Ectodermal cell (in vitro differentiated cells): ENCODE results near the gene KRT31.
"Not testable (repeated sequence)": the region's sequence is repeated elsewhere in the genome, so short reads cannot be mapped to it uniquely, and the experiment has no call there.

Experiments used
- H3K27ac ChIP-seq: 2 replicates; pipeline ENCODE4 v1.7.0; 2013; ENCODE audit warnings: mild to moderate bottlenecking, low read depth, low read length; ENCODE audit not compliant: insufficient read depth, poor library complexity, severe bottlenecking
- H3K27me3 ChIP-seq: 2 replicates; pipeline ENCODE4 v1.7.0; 2013; ENCODE audit warnings: mild to moderate bottlenecking, low read length; ENCODE audit not compliant: insufficient read depth, control insufficient read depth, poor library complexity, severe bottlenecking
- H3K36me3 ChIP-seq: one replicate; pipeline ENCODE4 v1.7.0; 2013; ENCODE audit warnings: low read length; ENCODE audit not compliant: control insufficient read depth, insufficient read depth
- H3K4me1 ChIP-seq: one replicate; pipeline ENCODE4 v1.7.0; 2013; ENCODE audit warnings: low read length; ENCODE audit not compliant: control insufficient read depth, insufficient read depth
- H3K4me3 ChIP-seq: 2 replicates; pipeline ENCODE4 v1.7.0; 2013; ENCODE audit warnings: low read depth, low read length, control low read depth; ENCODE audit not compliant: insufficient read depth
- H3K9me3 ChIP-seq: 2 replicates; pipeline ENCODE4 v1.7.0; 2013; ENCODE audit warnings: mild to moderate bottlenecking, low read length, moderate library complexity; ENCODE audit not compliant: control insufficient read depth
- WGBS, 2 experiments: methylation state at CpG; one replicate each; pipeline ENCODE4 v1.1.7; 2013; ENCODE audit warnings: missing lambda C conversion rate in 2 of 2; 5-methylcytosine and 5-hydroxymethylcytosine counted together

The KRT31 gene

GRCh38 chr17:41369713-41370112 lies 27.7 kb downstream of the KRT31 start, which contains the start of gene KRT33B:
Gene KRT33B, minus strand, starts transcription at chr17:41369813. Its CDS starts 63 bp downstream, at chr17:41369750.
- Histone ChIP-seq H3K4me1 (no peaks in the 10 kb centered on the region), H3K36me3 (no peaks in the 10 kb centered on the region), H3K27ac (no peak within 1 kb of the TSS), H3K4me3 (no peak within 1 kb of the TSS), H3K9me3 (no peaks in the 10 kb centered on the region), H3K27me3 (no peaks in the 10 kb centered on the region)
- WGBS, 2 experiments, result 82 to 96% methylated on average over 1 of the region's 1 CpG

GRCh38 chr17:41369023-41369422 lies 28.4 kb downstream of the KRT31 start:
- Histone ChIP-seq H3K4me1 (no peaks in the 10 kb centered on the region), H3K36me3 (no peaks in the 10 kb centered on the region), H3K27ac (no peak overlapping the region), H3K9me3 (no peaks in the 10 kb centered on the region), H3K27me3 (no peaks in the 10 kb centered on the region), H3K4me3 (no peak overlapping the region)
- WGBS, 2 experiments, result 96 to 100% methylated on average over 2 of the region's 2 CpGs

- Histone ChIP-seq H3K36me3 (no peaks in the 10 kb centered on the region), H3K9me3 (no peaks in the 10 kb centered on the region), H3K4me3 (no peak overlapping the region), H3K27me3 (no peaks in the 10 kb centered on the region), H3K4me1 (no peaks in the 10 kb centered on the region), H3K27ac (no peak overlapping the region)
- 81 to 83% methylated on average over 10 of the region's 10 CpGs for WGBS, 2 experiments
These were observed 29.9 kb downstream of the KRT31 start for GRCh38 chr17:41367426-41368075.

- Histone ChIP-seq H3K27ac (no peak overlapping the region), H3K4me1 (no peaks in the 10 kb centered on the region)
These were observed 31.3 kb downstream of the KRT31 start for GRCh38 chr17:41366070-41366469.

GRCh38 chr17:41363881-41364280 lies 33.5 kb downstream of the KRT31 start:
- no peaks in the 10 kb centered on the region for H3K36me3 ChIP-seq
- no peak overlapping the region for H3K4me3 ChIP-seq
- no peaks in the 10 kb centered on the region for H3K9me3 ChIP-seq
- no peaks in the 10 kb centered on the region for H3K4me1 ChIP-seq
- no peak overlapping the region for H3K27ac ChIP-seq
- WGBS, 2 experiments, result 91 to 95% methylated on average over 2 of the region's 2 CpGs
- H3K27me3 ChIP-seq, result no peaks in the 10 kb centered on the region

More at GRCh38 chr17:41366070-41366469, 31.3 kb downstream of the KRT31 start:
- H3K27me3 ChIP-seq, result no peaks in the 10 kb centered on the region
- no peaks in the 10 kb centered on the region for H3K36me3 ChIP-seq
- no peak overlapping the region for H3K4me3 ChIP-seq
- H3K9me3 ChIP-seq, result no peaks in the 10 kb centered on the region

- Histone ChIP-seq H3K9me3 (no peaks in the 10 kb centered on the region), H3K27ac (no peak overlapping the region), H3K4me1 (no peaks in the 10 kb centered on the region), H3K4me3 (no peak overlapping the region), H3K36me3 (no peaks in the 10 kb centered on the region), H3K27me3 (no peaks in the 10 kb centered on the region)
- WGBS, 2 experiments, result 92 to 93% methylated on average over 5 of the region's 5 CpGs
These were observed 37.0 kb downstream of the KRT31 start for GRCh38 chr17:41360296-41360995.

GRCh38 chr17:41354536-41354935 lies 42.9 kb downstream of the KRT31 start:
- Histone ChIP-seq H3K4me1 (no peaks in the 10 kb centered on the region), H3K9me3 (no peaks in the 10 kb centered on the region), H3K4me3 (no peak overlapping the region), H3K36me3 (no peaks in the 10 kb centered on the region), H3K27me3 (no peaks in the 10 kb centered on the region), H3K27ac (no peak overlapping the region)
- 95 to 100% methylated on average over 4 of the region's 4 CpGs for WGBS, 2 experiments

GRCh38 chr17:41352597-41353366 lies 44.6 kb downstream of the KRT31 start:
- no peaks in the 10 kb centered on the region for H3K4me1 ChIP-seq
- H3K27me3 ChIP-seq, result no peaks in the 10 kb centered on the region
- no peaks in the 10 kb centered on the region for H3K36me3 ChIP-seq
- WGBS, 2 experiments, result 89 to 91% methylated on average over 7 of the region's 7 CpGs
- H3K27ac ChIP-seq, result no peak overlapping the region
- H3K9me3 ChIP-seq, result no peaks in the 10 kb centered on the region
- no peak overlapping the region for H3K4me3 ChIP-seq

- WGBS, 2 experiments, result 89 to 100% methylated on average over 2 of the region's 2 CpGs
- Histone ChIP-seq H3K9me3 (no peaks in the 10 kb centered on the region), H3K27ac (no peak overlapping the region), H3K27me3 (no peaks in the 10 kb centered on the region), H3K4me3 (no peak overlapping the region), H3K4me1 (no peaks in the 10 kb centered on the region), H3K36me3 (no peaks in the 10 kb centered on the region)
These were observed 46.2 kb downstream of the KRT31 start for GRCh38 chr17:41351177-41351576.

GRCh38 chr17:41350381-41350878 lies 47.0 kb downstream of the KRT31 start, which contains the start of gene KRT33A:
Gene KRT33A, minus strand, starts transcription at chr17:41350828. Its CDS starts 61 bp downstream, at chr17:41350767.
- not testable (repeated sequence) for H3K27me3 ChIP-seq, H3K4me3 ChIP-seq, H3K36me3 ChIP-seq, H3K9me3 ChIP-seq, H3K27ac ChIP-seq, H3K4me1 ChIP-seq
- 90 to 92% methylated on average over 16 of the region's 16 CpGs for WGBS, 2 experiments
